ENCODE measurements around the gene ABHD12.
A peak's percentile ranks its signal among the peaks of the same experiment; 100 is the strongest.
"Not testable (repeated sequence)": the region's sequence is repeated elsewhere in the genome, so short reads cannot be mapped to it uniquely, and the experiment has no call there.

The ABHD12 gene

DNA sequence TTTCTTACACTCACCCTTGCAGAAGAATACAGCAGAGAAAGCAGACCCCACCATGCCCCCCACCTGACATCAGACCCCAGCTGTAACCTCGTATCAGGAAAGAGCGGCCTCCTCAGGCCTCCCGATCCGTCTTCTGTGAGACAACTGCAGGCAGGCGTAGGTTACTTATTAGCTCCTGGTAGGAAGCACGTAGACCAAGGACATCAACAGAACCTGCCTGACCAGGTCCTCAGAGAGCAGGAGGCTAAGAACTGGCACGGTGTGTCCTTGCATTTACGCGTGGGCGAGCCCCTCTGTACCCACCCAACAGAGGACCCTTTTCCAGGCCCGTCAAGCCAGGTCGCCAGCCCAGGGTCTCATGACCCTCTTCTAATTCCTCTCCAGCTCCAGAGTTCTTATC lies 51.0 kb downstream of the ABHD12 start:
- Histone ChIP-seq H3K4me2 (ENCODE audit: low read length) (no peak overlapping the region), H3K79me2 (ENCODE audit: control insufficient read depth, insufficient read depth, low read length) (peaks cover 10% of the 10 kb centered on the region), H3K27me3 (ENCODE audit: insufficient read depth, low read length, poor library complexity) (no peaks in the 10 kb centered on the region), H4K5ac (ENCODE audit: low read length) (no peak overlapping the region), H2AK5ac (ENCODE audit: low read length) (no peak overlapping the region), H2BK15ac (replicated peaks; ENCODE audit: low read depth) (no peak overlapping the region), H3K4me1 (ENCODE audit: control insufficient read depth, low read depth, low read length) (peaks cover 2% of the 10 kb centered on the region), H3K18ac (ENCODE audit: low read length) (no peak overlapping the region), H3K27ac (ENCODE audit: low read depth, low read length) (no peak overlapping the region), H2BK120ac (ENCODE audit: low read depth, low read length) (no peak overlapping the region), H3K36me3 (ENCODE audit: control insufficient read depth, insufficient read depth, low read length) (no peaks in the 10 kb centered on the region), H3K4me3 (ENCODE audit: low read length) (no peak overlapping the region), H3K23ac (ENCODE audit: low read length) (no peak overlapping the region), H3K9ac (ENCODE audit: low read length) (no peak overlapping the region), H4K8ac (ENCODE audit: low read depth, low read length) (no peak overlapping the region), H3K4ac (ENCODE audit: low read depth, low read length) (no peak overlapping the region), H3K79me1 (ENCODE audit: low read length) (peaks cover 17% of the 10 kb centered on the region), H3K56ac (ENCODE audit: low read length) (peak overlapping the region; percentile 42), H2BK5ac (ENCODE audit: low read length) (no peak overlapping the region)
- no peak for DNase-seq
- whole genome bisulfite sequencing (ENCODE audit: extremely low coverage, insufficient coverage, low lambda C conversion rate): no CpG with 5 or more reads among the region's 12 CpGs

- no peak overlapping the region for H3K27ac ChIP-seq (ENCODE audit: low read depth, low read length)
- H3K18ac ChIP-seq (ENCODE audit: low read length): no peak overlapping the region
- H3K23ac ChIP-seq (ENCODE audit: low read length): no peak overlapping the region
- peaks cover 2% of the 10 kb centered on the region for H3K4me1 ChIP-seq (ENCODE audit: control insufficient read depth, low read depth, low read length)
- no peak overlapping the region for H4K8ac ChIP-seq (ENCODE audit: low read depth, low read length)
- H3K9ac ChIP-seq (ENCODE audit: low read length): no peak overlapping the region
- DNase-seq: no peak
- no peak overlapping the region for H3K56ac ChIP-seq (ENCODE audit: low read length)
- H2BK120ac ChIP-seq (ENCODE audit: low read depth, low read length): no peak overlapping the region
- WGBS (ENCODE audit: extremely low coverage, insufficient coverage, low lambda C conversion rate): no CpG with 5 or more reads among the region's 11 CpGs
- peaks cover 10% of the 10 kb centered on the region for H3K79me2 ChIP-seq (ENCODE audit: control insufficient read depth, insufficient read depth, low read length)
- H2BK15ac ChIP-seq (replicated peaks; ENCODE audit: low read depth): no peak overlapping the region
- no peak overlapping the region for H3K4ac ChIP-seq (ENCODE audit: low read depth, low read length)
- no peak overlapping the region for H2BK5ac ChIP-seq (ENCODE audit: low read length)
- no peak overlapping the region for H3K4me3 ChIP-seq (ENCODE audit: low read length)
- no peak overlapping the region for H2AK5ac ChIP-seq (ENCODE audit: low read length)
- no peaks in the 10 kb centered on the region for H3K36me3 ChIP-seq (ENCODE audit: control insufficient read depth, insufficient read depth, low read length)
- H3K4me2 ChIP-seq (ENCODE audit: low read length): no peak overlapping the region
- H3K27me3 ChIP-seq (ENCODE audit: insufficient read depth, low read length, poor library complexity): no peaks in the 10 kb centered on the region
- H4K5ac ChIP-seq (ENCODE audit: low read length): no peak overlapping the region
- peaks cover 17% of the 10 kb centered on the region for H3K79me1 ChIP-seq (ENCODE audit: low read length)
Observed at GRCh38 chr20:25338112-25339023, 52.3 kb downstream of the ABHD12 start.

DNA sequence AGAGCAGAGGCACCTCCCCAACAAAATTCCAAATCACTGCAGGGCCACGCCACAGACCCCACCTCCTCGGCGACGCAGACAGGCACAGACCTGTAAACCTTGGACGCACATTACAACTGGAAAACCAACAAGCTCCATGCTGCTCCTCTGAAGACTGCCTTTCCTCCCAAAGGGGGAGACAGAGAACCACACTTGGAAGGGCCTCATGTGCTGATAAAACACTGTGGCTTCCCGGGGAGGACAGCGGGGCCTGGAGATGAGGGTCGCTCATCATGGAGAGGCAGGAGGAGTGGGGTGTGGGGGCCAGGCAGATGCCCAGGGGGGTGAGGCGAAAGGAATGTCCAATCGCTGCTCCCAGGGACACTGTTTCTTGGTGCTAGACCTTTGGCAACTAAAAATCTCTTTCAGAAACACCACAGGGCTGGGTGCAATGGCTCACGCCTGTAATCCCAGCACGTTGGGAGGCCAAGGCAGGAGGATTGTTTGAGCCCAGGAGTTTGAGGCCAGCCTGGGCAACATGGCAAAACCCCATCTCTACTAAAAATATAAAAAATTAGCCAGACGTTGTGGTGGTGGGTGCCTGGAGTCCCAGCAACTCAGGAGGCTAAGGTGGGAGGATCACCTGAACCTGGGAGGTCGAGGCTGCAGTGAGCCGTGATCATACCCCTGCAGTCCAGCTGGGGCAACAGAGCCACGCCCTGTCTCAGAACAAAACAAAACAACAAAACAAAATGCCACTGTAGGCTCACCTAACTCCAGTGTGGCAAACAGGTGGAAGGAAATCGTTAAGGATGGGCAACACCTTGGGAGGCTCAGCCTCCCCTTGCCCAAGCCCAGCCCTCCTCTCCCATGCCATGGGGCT lies 53.8 kb downstream of the ABHD12 start:
- Histone ChIP-seq H3K79me1 (ENCODE audit: low read length) (peaks cover 10% of the 10 kb centered on the region), H2BK5ac (ENCODE audit: low read length) (no peak overlapping the region), H4K8ac (ENCODE audit: low read depth, low read length) (no peak overlapping the region), H3K18ac (ENCODE audit: low read length) (no peak overlapping the region), H3K23ac (ENCODE audit: low read length) (no peak overlapping the region), H3K27me3 (ENCODE audit: insufficient read depth, low read length, poor library complexity) (no peaks in the 10 kb centered on the region), H3K36me3 (ENCODE audit: control insufficient read depth, insufficient read depth, low read length) (no peaks in the 10 kb centered on the region), H3K56ac (ENCODE audit: low read length) (no peak overlapping the region), H4K5ac (ENCODE audit: low read length) (no peak overlapping the region), H3K9ac (ENCODE audit: low read length) (no peak overlapping the region), H2BK15ac (replicated peaks; ENCODE audit: low read depth) (no peak overlapping the region), H3K4ac (ENCODE audit: low read depth, low read length) (no peak overlapping the region), H2BK120ac (ENCODE audit: low read depth, low read length) (no peak overlapping the region), H3K27ac (ENCODE audit: low read depth, low read length) (no peak overlapping the region), H2AK5ac (ENCODE audit: low read length) (no peak overlapping the region), H3K4me3 (ENCODE audit: low read length) (no peak overlapping the region), H3K79me2 (ENCODE audit: control insufficient read depth, insufficient read depth, low read length) (peaks cover 4% of the 10 kb centered on the region), H3K4me2 (ENCODE audit: low read length) (no peak overlapping the region), H3K4me1 (ENCODE audit: control insufficient read depth, low read depth, low read length) (peaks cover 2% of the 10 kb centered on the region)
- no CpG with 5 or more reads among the region's 17 CpGs for WGBS (ENCODE audit: extremely low coverage, insufficient coverage, low lambda C conversion rate)
- DNase-seq: peak; percentile 84

DNA sequence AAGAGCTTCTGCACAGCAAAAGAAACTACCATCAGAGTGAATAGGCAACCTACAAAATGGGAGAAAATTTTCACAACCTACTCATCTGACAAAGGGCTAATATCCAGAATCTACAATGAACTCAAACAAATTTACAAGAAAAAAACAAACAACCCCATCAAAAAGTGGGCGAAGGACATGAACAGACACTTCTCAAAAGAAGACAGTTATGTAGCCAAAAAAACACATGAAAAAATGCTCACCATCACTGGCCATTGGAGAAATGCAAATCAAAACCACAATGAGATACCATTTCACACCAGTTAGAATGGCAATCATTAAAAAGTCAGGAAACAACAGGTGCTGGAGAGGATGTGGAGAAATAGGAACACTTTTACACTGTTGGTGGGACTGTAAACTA lies 55.7 kb downstream of the ABHD12 start:
- not testable (repeated sequence) for H3K4me2 ChIP-seq (ENCODE audit: low read length); H2BK5ac ChIP-seq (ENCODE audit: low read length); H3K4me3 ChIP-seq (ENCODE audit: low read length); H3K27ac ChIP-seq (ENCODE audit: low read depth, low read length); H2BK120ac ChIP-seq (ENCODE audit: low read depth, low read length); H2AK5ac ChIP-seq (ENCODE audit: low read length); H3K23ac ChIP-seq (ENCODE audit: low read length); H3K27me3 ChIP-seq (ENCODE audit: insufficient read depth, low read length, poor library complexity); H3K9ac ChIP-seq (ENCODE audit: low read length); H3K79me1 ChIP-seq (ENCODE audit: low read length); H3K4ac ChIP-seq (ENCODE audit: low read depth, low read length); DNase-seq; H3K18ac ChIP-seq (ENCODE audit: low read length); H3K56ac ChIP-seq (ENCODE audit: low read length); H3K4me1 ChIP-seq (ENCODE audit: control insufficient read depth, low read depth, low read length); H4K8ac ChIP-seq (ENCODE audit: low read depth, low read length); H4K5ac ChIP-seq (ENCODE audit: low read length); H3K36me3 ChIP-seq (ENCODE audit: control insufficient read depth, insufficient read depth, low read length); H2BK15ac ChIP-seq (replicated peaks; ENCODE audit: low read depth); H3K79me2 ChIP-seq (ENCODE audit: control insufficient read depth, insufficient read depth, low read length)
- no CpG with 5 or more reads among the region's 1 CpG for WGBS (ENCODE audit: extremely low coverage, insufficient coverage, low lambda C conversion rate)

DNA sequence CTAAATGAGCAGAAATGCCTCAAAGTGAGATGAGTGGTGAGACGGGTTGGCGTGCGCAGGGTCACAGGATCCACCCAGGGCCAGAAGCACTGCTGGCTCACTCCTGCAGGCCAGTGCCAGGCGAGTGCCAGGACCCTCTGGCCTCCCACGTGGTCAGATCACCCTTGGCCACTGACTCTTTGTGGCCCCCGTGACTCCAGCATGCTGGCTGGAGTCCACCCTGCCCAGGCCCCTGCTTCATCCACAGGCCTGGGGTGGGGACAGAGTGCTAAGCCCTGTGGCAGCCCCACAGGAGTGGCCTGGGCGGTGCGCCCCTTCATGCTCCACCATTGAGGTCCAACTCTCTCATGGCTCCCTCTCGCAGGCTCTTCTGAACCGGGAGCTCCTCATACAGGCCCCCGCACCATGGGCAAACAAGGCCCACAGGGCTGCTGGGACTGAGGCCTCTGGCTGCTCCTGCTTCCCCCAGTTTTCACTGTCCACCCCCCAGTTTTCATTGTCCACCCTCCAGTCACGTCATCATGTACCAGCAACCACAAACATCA lies 61.6 kb downstream of the ABHD12 start:
- Histone ChIP-seq H3K56ac (ENCODE audit: low read length) (no peak overlapping the region), H3K79me1 (ENCODE audit: low read length) (peaks cover 13% of the 10 kb centered on the region), H2AK5ac (ENCODE audit: low read length) (no peak overlapping the region), H3K36me3 (ENCODE audit: control insufficient read depth, insufficient read depth, low read length) (no peaks in the 10 kb centered on the region), H4K5ac (ENCODE audit: low read length) (no peak overlapping the region), H3K23ac (ENCODE audit: low read length) (no peak overlapping the region), H4K8ac (ENCODE audit: low read depth, low read length) (no peak overlapping the region), H3K4me3 (ENCODE audit: low read length) (no peak overlapping the region), H2BK120ac (ENCODE audit: low read depth, low read length) (no peak overlapping the region), H3K18ac (ENCODE audit: low read length) (no peak overlapping the region), H2BK15ac (replicated peaks; ENCODE audit: low read depth) (no peak overlapping the region), H3K79me2 (ENCODE audit: control insufficient read depth, insufficient read depth, low read length) (no peaks in the 10 kb centered on the region), H3K4ac (ENCODE audit: low read depth, low read length) (no peak overlapping the region), H3K27ac (ENCODE audit: low read depth, low read length) (no peak overlapping the region), H3K4me1 (ENCODE audit: control insufficient read depth, low read depth, low read length) (no peaks in the 10 kb centered on the region), H2BK5ac (ENCODE audit: low read length) (no peak overlapping the region), H3K27me3 (ENCODE audit: insufficient read depth, low read length, poor library complexity) (no peaks in the 10 kb centered on the region), H3K4me2 (ENCODE audit: low read length) (no peak overlapping the region), H3K9ac (ENCODE audit: low read length) (no peak overlapping the region)
- no CpG with 5 or more reads among the region's 12 CpGs for WGBS (ENCODE audit: extremely low coverage, insufficient coverage, low lambda C conversion rate)
- DNase-seq: no peak
